ENCODE results near the gene CACNA1F.

Gene CACNA1F

GRCh38 chrX:49164589-49165360 is 68.4 kb downstream of the CACNA1F start:
- DNase-seq (ENCODE audit: low spot score) = no peak
- Mint-ChIP-seq H3K9me3 (no peaks in the 10 kb centered on the region), H3K27me3 (ENCODE audit: low read depth) (no peaks in the 10 kb centered on the region), H3K27ac (peak overlapping the region; percentile 92), H3K36me3 (ENCODE audit: low read depth) (no peaks in the 10 kb centered on the region), H3K4me3 (peak overlapping the region; percentile 91), H3K4me1 (ENCODE audit: low read depth) (peaks cover 32% of the 10 kb centered on the region)

GRCh38 chrX:49163555-49164419 is 69.4 kb downstream of the CACNA1F start:
- Mint-ChIP-seq H3K9me3 (no peaks in the 10 kb centered on the region), H3K27me3 (ENCODE audit: low read depth) (no peaks in the 10 kb centered on the region), H3K4me3 (peak overlapping the region; percentile 87), H3K27ac (peak overlapping the region; percentile 92), H3K4me1 (ENCODE audit: low read depth) (peaks cover 30% of the 10 kb centered on the region), H3K36me3 (ENCODE audit: low read depth) (no peaks in the 10 kb centered on the region)
- peak; percentile 81 for DNase-seq (ENCODE audit: low spot score)

- DNase-seq (ENCODE audit: low spot score) = no peak
- Mint-ChIP-seq H3K27ac (peak within 1 kb of the TSS; percentile 65), H3K4me1 (ENCODE audit: low read depth) (peaks cover 26% of the 10 kb centered on the region), H3K9me3 (no peaks in the 10 kb centered on the region), H3K36me3 (ENCODE audit: low read depth) (no peaks in the 10 kb centered on the region), H3K4me3 (peak within 1 kb of the TSS; percentile 69), H3K27me3 (ENCODE audit: low read depth) (no peaks in the 10 kb centered on the region)
Observed at GRCh38 chrX:49162620-49163019, 70.5 kb downstream of the CACNA1F start, which contains the start of gene MAGIX. Gene MAGIX, plus strand, starts transcription at chrX:49162758. Its CDS starts 132 bp downstream, at chrX:49162890.

- H3K9me3 Mint-ChIP-seq = no peaks in the 10 kb centered on the region
Observed at GRCh38 chrX:49161632-49162031, 71.5 kb downstream of the CACNA1F start.

GRCh38 chrX:49160908-49161307 is 72.2 kb downstream of the CACNA1F start:
- no peaks in the 10 kb centered on the region for H3K36me3 Mint-ChIP-seq (ENCODE audit: low read depth)
- no peak overlapping the region for H3K4me3 Mint-ChIP-seq
- no peak for DNase-seq (ENCODE audit: low spot score)
- no peak overlapping the region for H3K27ac Mint-ChIP-seq
- peaks cover 18% of the 10 kb centered on the region for H3K4me1 Mint-ChIP-seq (ENCODE audit: low read depth)
- H3K9me3 Mint-ChIP-seq = no peaks in the 10 kb centered on the region
- H3K27me3 Mint-ChIP-seq (ENCODE audit: low read depth) = no peaks in the 10 kb centered on the region

More at GRCh38 chrX:49161632-49162031, 71.5 kb downstream of the CACNA1F start:
- Mint-ChIP-seq H3K4me3 (no peak overlapping the region), H3K27me3 (ENCODE audit: low read depth) (no peaks in the 10 kb centered on the region), H3K27ac (no peak overlapping the region), H3K36me3 (ENCODE audit: low read depth) (no peaks in the 10 kb centered on the region), H3K4me1 (ENCODE audit: low read depth) (peaks cover 20% of the 10 kb centered on the region)
- no peak for DNase-seq (ENCODE audit: low spot score)

GRCh38 chrX:49157194-49157593 is 75.9 kb downstream of the CACNA1F start:
- Mint-ChIP-seq H3K4me1 (ENCODE audit: low read depth) (peaks cover 16% of the 10 kb centered on the region), H3K4me3 (no peak overlapping the region), H3K36me3 (ENCODE audit: low read depth) (no peaks in the 10 kb centered on the region), H3K27me3 (ENCODE audit: low read depth) (no peaks in the 10 kb centered on the region), H3K27ac (no peak overlapping the region), H3K9me3 (no peaks in the 10 kb centered on the region)
- no peak for DNase-seq (ENCODE audit: low spot score)

GRCh38 chrX:49155900-49156837 is 77.0 kb downstream of the CACNA1F start:
- Mint-ChIP-seq H3K36me3 (ENCODE audit: low read depth) (no peaks in the 10 kb centered on the region), H3K9me3 (no peaks in the 10 kb centered on the region), H3K4me1 (ENCODE audit: low read depth) (peaks cover 13% of the 10 kb centered on the region), H3K27ac (peak overlapping the region; percentile 93), H3K27me3 (ENCODE audit: low read depth) (no peaks in the 10 kb centered on the region), H3K4me3 (peak overlapping the region; percentile 91)
- peak; percentile 83 for DNase-seq (ENCODE audit: low spot score)

- Mint-ChIP-seq H3K9me3 (no peaks in the 10 kb centered on the region), H3K4me1 (ENCODE audit: low read depth) (peaks cover 13% of the 10 kb centered on the region)
- DNase-seq (ENCODE audit: low spot score) = peak; percentile 49
Observed at GRCh38 chrX:49155243-49155899, 77.8 kb downstream of the CACNA1F start.

More at GRCh38 chrX:49155243-49155899, 77.8 kb downstream of the CACNA1F start:
- no peaks in the 10 kb centered on the region for H3K36me3 Mint-ChIP-seq (ENCODE audit: low read depth)
- H3K27me3 Mint-ChIP-seq (ENCODE audit: low read depth) = no peaks in the 10 kb centered on the region
- peak overlapping the region; percentile 91 for H3K4me3 Mint-ChIP-seq
- peak overlapping the region; percentile 93 for H3K27ac Mint-ChIP-seq
